BJ (cell line): Measurements from ENCODE around the gene TPGS1. TPM values are rescaled to one million over a fixed set of nuclear protein-coding genes. Genes with fewer than 3 reads are reported as not detected.

Experiments used
- CTCF ChIA-PET: fragments of 350-600 bp; formaldehyde crosslinking; extraction: SDS; loops from one replicate; lab custom pipeline; 2021; ENCODE audit warnings: antibody characterized with exemption, inconsistent platforms; lab: Yijun Ruan, JAX
- POLR2A ChIA-PET: fragments of 300-600 bp; sonication (Branson Sonifier 250); formaldehyde crosslinking; extraction: SDS; loops from one replicate; lab custom pipeline; 2021; ENCODE audit warnings: antibody characterized with exemption; lab: Charles Lee
- DNase-seq: peaks from one replicate; pipeline ENCODE4 v3.0.0-alpha.2; 2011; ENCODE audit warnings: low read depth
- H3K27me3 ChIP-seq: 2 replicates; pipeline ENCODE4 v1.6.0; 2011; ENCODE audit warnings: low read length; ENCODE audit not compliant: control insufficient read depth, insufficient read depth
- H3K36me3 ChIP-seq: 2 replicates; pipeline ENCODE4 v1.5.1; 2011; ENCODE audit warnings: low read length; ENCODE audit not compliant: control insufficient read depth, insufficient read depth
- H3K4me3 ChIP-seq: 2 replicates; pipeline ENCODE4 v1.5.1; 2011; ENCODE audit warnings: low read depth, mild to moderate bottlenecking, control low read depth, low read length
- CTCF ChIP-seq: IDR thresholded peaks from 2 replicates; pipeline ENCODE4 v1.5.1; 2011; ENCODE audit warnings: low read depth, mild to moderate bottlenecking, control low read depth, inconsistent platforms, low read length, moderate library complexity; ENCODE audit not compliant: insufficient read depth
- polyA minus RNA-seq: library from RNA; depleted of rRNA, polyadenylated mRNA; stranded (reverse); fragments of >200 nt; gene quantifications from 2 replicates; pipeline ENCODE4 v1.2.3, GENCODE V29; 2011; rRNA and poly(A)+ RNA removed
- polyA plus RNA-seq: library from polyadenylated mRNA; depleted of rRNA; stranded (reverse); fragments of >200 nt; gene quantifications from 2 replicates; pipeline ENCODE4 v1.2.3, GENCODE V29; 2011; rRNA removed

Gene TPGS1
- 4.5 and 6.8 TPM in 2 replicates for polyA plus RNA-seq
- polyA minus RNA-seq: 1.5 and 1.8 TPM in 2 replicates

GRCh38 chr19:507286-508203 is at the start of gene TPGS1:
Gene TPGS1, plus strand, starts transcription at chr19:507497. Its CDS starts 10 bp downstream, at chr19:507507.
- ChIA-PET POLR2A (no interaction called here), CTCF (interaction anchor here (0.7 to 2.8 kb wide), 10 partner anchors 10 to 42 kb away, joined by 3 to 16 read pairs (median 6); partner anchors contain the start of genes CDC34 and MADCAM1)
- Histone ChIP-seq H3K4me3 (peak within 1 kb of the TSS; percentile 98), H3K36me3 (no peaks in the 10 kb centered on the region), H3K27me3 (no peaks in the 10 kb centered on the region)
- no peak for DNase-seq
- no peak for TF ChIP-seq CTCF

GRCh38 chr19:457636-458035 is 49.7 kb upstream of the TPGS1 start:
- DNase-seq: no peak
- ChIA-PET CTCF (no interaction called here), POLR2A (no interaction called here)

GRCh38 chr19:458091-459042 is 48.9 kb upstream of the TPGS1 start:
- H3K27me3 ChIP-seq: peaks cover 7% of the 10 kb centered on the region
- H3K36me3 ChIP-seq: no peaks in the 10 kb centered on the region
- ChIA-PET POLR2A (no interaction called here), CTCF (no interaction called here)
- TF ChIP-seq CTCF: no peak
- DNase-seq: no peak
- no peak overlapping the region for H3K4me3 ChIP-seq

More at GRCh38 chr19:457636-458035, 49.7 kb upstream of the TPGS1 start:
- H3K27me3 ChIP-seq: peaks cover 7% of the 10 kb centered on the region
- no peaks in the 10 kb centered on the region for H3K36me3 ChIP-seq
- no peak for TF ChIP-seq CTCF
- H3K4me3 ChIP-seq: no peak overlapping the region

- TF ChIP-seq CTCF: no peak
- ChIA-PET POLR2A (no interaction called here), CTCF (no interaction called here)
- Histone ChIP-seq H3K27me3 (peaks cover 7% of the 10 kb centered on the region), H3K4me3 (peak overlapping the region; percentile 57), H3K36me3 (no peaks in the 10 kb centered on the region)
- DNase-seq: no peak
Observed at GRCh38 chr19:459724-460511, 47.4 kb upstream of the TPGS1 start.
